VCaP (cell line): ENCODE results near the gene KLHDC10.

Source experiments
- H3K27ac ChIP-seq: fragments of 450-650 bp; 2 replicates; pipeline ENCODE4 v1.5.1; 2017
- CTCF ChIP-seq: fragments of 450-650 bp; conservative IDR thresholded peaks from 2 replicates; pipeline ENCODE4 v1.5.1; 2017; ENCODE audit warnings: mild to moderate bottlenecking, moderate library complexity

KLHDC10 gene

DNA sequence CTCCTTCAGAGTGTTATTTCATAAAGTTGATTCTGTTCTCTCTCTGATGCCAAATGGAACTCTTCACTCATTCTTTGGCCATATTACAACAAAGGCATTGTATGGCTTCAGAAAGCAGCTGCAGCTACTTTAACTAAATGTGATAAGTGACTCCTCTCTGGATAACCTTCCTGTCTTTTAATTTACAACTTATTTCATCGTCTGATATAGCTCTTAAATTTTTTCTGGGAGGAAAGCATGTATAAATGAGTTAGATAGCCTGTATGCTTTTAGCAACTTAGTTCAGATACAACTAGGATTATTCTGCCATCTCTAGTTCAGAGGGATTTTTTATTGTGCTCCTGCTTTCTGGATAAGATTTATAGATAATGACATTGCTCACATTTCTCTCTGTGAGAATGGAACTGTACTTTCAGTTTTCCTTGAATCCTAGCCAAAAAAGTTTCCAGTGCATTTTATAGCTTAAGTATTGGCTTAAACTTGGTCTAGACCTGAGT lies 57.5 kb downstream of the KLHDC10 start:
- no peak for TF ChIP-seq CTCF
- peak overlapping the region; percentile 18 for H3K27ac ChIP-seq

GRCh38 chr7:130129011-130129411 lies 58.7 kb downstream of the KLHDC10 start:
- TF ChIP-seq CTCF: no peak
- no peak overlapping the region for H3K27ac ChIP-seq

DNA sequence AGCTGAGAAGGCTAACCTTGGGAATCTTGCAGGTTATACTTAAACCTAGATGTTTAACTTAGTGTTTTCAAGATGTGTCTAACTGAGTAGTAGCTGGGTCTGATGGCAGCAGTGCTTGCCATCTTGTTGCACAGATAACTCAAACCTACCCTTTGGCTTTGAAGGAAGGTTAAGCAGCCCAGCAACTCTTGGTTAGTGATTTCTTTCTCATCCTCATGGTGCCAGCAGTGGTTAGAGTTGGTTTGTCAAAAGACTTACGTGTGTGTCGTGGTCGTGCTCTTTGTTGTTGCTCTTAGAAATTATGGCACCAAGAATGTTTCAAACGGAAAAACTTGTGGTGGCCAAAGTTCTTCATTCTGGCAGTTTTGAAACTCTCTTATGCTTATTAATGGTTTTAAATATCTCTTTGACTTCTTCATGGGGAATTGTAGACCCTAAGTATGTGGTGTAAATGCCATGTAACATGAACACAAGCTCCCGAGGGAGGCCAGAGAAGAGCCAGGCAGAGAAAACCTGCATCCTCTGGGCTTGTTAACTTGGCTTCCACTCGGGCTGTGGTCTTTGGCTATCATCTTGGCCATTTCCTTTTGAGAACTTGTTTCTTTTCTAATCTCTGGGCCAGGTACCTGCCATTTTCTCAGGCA lies 61.0 kb downstream of the KLHDC10 start:
- no peak for TF ChIP-seq CTCF
- H3K27ac ChIP-seq: no peak overlapping the region

DNA sequence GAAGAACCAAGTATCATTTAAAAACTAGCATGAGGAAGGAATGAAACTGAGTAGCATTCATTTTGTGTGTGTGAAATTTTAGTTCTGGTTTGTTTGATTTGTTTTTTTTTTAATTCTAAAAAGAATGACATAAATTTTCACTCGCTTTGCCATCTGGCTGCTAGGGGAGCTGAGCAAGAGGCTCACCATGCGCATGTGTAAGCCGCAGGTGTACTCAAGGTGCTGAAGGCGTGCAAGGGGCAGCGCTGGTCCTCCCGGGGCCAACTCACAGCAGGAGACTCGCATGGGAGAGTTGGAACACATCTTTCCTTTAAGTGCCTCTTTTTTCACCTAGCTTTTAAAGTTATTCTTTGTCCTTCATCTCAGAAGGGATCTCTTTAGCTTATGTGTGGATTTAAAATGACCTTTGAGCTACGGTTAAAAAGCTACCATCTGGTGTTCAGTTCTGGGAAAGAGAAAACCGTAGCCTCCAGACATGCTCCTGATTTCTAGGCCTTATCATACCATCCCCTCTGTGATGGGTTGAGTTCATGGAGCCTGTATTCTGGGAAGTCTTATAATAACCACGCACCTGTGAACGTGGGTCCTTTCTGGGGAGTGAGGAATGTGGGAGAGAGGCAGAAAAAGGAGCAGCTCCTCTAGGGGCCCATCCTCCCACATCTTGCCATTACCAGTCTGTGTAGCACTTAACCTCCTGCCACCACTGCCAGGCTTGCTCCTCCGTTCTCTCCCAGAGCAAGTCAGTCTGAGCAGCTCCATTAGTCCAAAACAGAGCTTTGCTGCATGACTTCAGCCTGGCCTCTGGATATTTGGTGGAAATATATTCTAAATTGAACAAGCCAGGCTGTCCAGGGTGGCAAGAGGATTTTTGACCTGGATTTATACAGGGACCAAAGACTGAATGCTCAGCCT lies 61.9 kb downstream of the KLHDC10 start:
- H3K27ac ChIP-seq: no peak overlapping the region
- TF ChIP-seq CTCF: no peak

GRCh38 chr7:130133029-130133782 lies 62.9 kb downstream of the KLHDC10 start:
- no peak overlapping the region for H3K27ac ChIP-seq
- no peak for TF ChIP-seq CTCF

GRCh38 chr7:130134106-130134636 lies 63.8 kb downstream of the KLHDC10 start:
- no peak for TF ChIP-seq CTCF
- H3K27ac ChIP-seq: no peak overlapping the region
